SK-N-SH treated with all-trans-retinoic acid at 6 μM for 48 hours (cell line): Measurements from ENCODE around the gene ACTN4.
"Not testable (repeated sequence)": the region's sequence is repeated elsewhere in the genome, so short reads cannot be mapped to it uniquely, and the experiment has no call there.

Experiments
- ATAC-seq: fragments of 200-7000 bp; cut with Tn5 transposase; 3 replicates; pipeline ENCODE4 v1.9.1; 2020; ENCODE audit warnings: mild to moderate bottlenecking, moderate library complexity
- BACH2 ChIP-seq: fragments of 250-450 bp; sonication (Bioruptor Pico); IDR thresholded peaks from 2 replicates; pipeline ENCODE4 v1.9.0; 2021; ENCODE audit warnings: mild to moderate bottlenecking, borderline replicate concordance
- CREB5 ChIP-seq: fragments of 250-450 bp; sonication (Bioruptor Pico); IDR thresholded peaks from 2 replicates; pipeline ENCODE4 v1.5.1; 2020; ENCODE audit warnings: low read depth, mild to moderate bottlenecking, moderate library complexity
- CSDC2 ChIP-seq: fragments of 250-450 bp; sonication (Bioruptor Pico); IDR thresholded peaks from 2 replicates; pipeline ENCODE4 v1.5.0; 2020; ENCODE audit warnings: mild to moderate bottlenecking, moderate library complexity
- CSRNP3 ChIP-seq: fragments of 250-450 bp; sonication (Bioruptor Pico); IDR thresholded peaks from 2 replicates; pipeline ENCODE4 v1.5.1; 2021; ENCODE audit warnings: mild to moderate bottlenecking, moderate library complexity
- ESRRG ChIP-seq: fragments of 250-450 bp; sonication (Bioruptor Pico); IDR thresholded peaks from 2 replicates; pipeline ENCODE4 v1.6.1; 2021; ENCODE audit warnings: mild to moderate bottlenecking
- GLIS3 ChIP-seq: fragments of 250-450 bp; sonication (Bioruptor Pico); IDR thresholded peaks from 2 replicates; pipeline ENCODE4 v1.5.0; 2020; ENCODE audit warnings: mild to moderate bottlenecking, moderate library complexity
- ISL1 ChIP-seq: fragments of 250-450 bp; sonication (Bioruptor Pico); IDR thresholded peaks from 2 replicates; pipeline ENCODE4 v2.1.2; 2022; ENCODE audit warnings: mild to moderate bottlenecking, moderate library complexity
- OSR1 ChIP-seq: fragments of 250-450 bp; sonication (Bioruptor Pico); IDR thresholded peaks from 2 replicates; pipeline ENCODE4 v1.8.0; 2022; ENCODE audit warnings: moderate library complexity, mild to moderate bottlenecking, inconsistent platforms
- PATZ1 ChIP-seq: fragments of 250-450 bp; sonication (Bioruptor Pico); IDR thresholded peaks from 2 replicates; pipeline ENCODE4 v1.8.0; 2020; ENCODE audit warnings: mild to moderate bottlenecking, moderate library complexity, borderline replicate concordance
- POU6F1 ChIP-seq: fragments of 250-450 bp; sonication (Bioruptor Pico); IDR thresholded peaks from 2 replicates; pipeline ENCODE4 v1.8.0; 2021; ENCODE audit warnings: low read depth, mild to moderate bottlenecking, moderate library complexity, borderline replicate concordance
- PPARA ChIP-seq: fragments of 250-450 bp; sonication (Bioruptor Pico); IDR thresholded peaks from 2 replicates; pipeline ENCODE4 v1.5.0; 2020; ENCODE audit warnings: mild to moderate bottlenecking, borderline replicate concordance
- RARB ChIP-seq: fragments of 250-450 bp; sonication (Bioruptor Pico); IDR thresholded peaks from 2 replicates; pipeline ENCODE4 v1.8.0; 2021; ENCODE audit warnings: mild to moderate bottlenecking, moderate library complexity
- SNAI2 ChIP-seq: fragments of 250-450 bp; sonication (Bioruptor Pico); IDR thresholded peaks from 2 replicates; pipeline ENCODE4 v1.5.0; 2020; ENCODE audit warnings: mild to moderate bottlenecking, moderate library complexity
- TCF4 ChIP-seq: fragments of 250-450 bp; sonication (Bioruptor Pico); IDR thresholded peaks from 2 replicates; pipeline ENCODE4 v1.8.0; 2021; ENCODE audit warnings: mild to moderate bottlenecking, moderate library complexity, borderline replicate concordance
- TOX ChIP-seq: fragments of 250-450 bp; sonication (Bioruptor Pico); IDR thresholded peaks from 2 replicates; pipeline ENCODE4 v1.8.0; 2021; ENCODE audit warnings: mild to moderate bottlenecking, moderate library complexity, borderline replicate concordance
- TSHZ2 ChIP-seq: fragments of 250-450 bp; sonication (Bioruptor Pico); IDR thresholded peaks from 2 replicates; pipeline ENCODE4 v1.5.0; 2020; ENCODE audit warnings: mild to moderate bottlenecking, moderate library complexity
- ZC3H10 ChIP-seq: fragments of 250-450 bp; sonication (Bioruptor Pico); IDR thresholded peaks from 2 replicates; pipeline ENCODE4 v1.5.1; 2021; ENCODE audit warnings: mild to moderate bottlenecking, moderate library complexity
- ZFP30 ChIP-seq: fragments of 450-650 bp; formaldehyde crosslinking; IDR thresholded peaks from 2 replicates; pipeline ENCODE4 v1.5.0; 2022; ENCODE audit warnings: mild to moderate bottlenecking, moderate library complexity
- ZNF565 ChIP-seq: fragments of 450-650 bp; formaldehyde crosslinking; conservative IDR thresholded peaks from 2 replicates; pipeline ENCODE4 v1.5.0; 2020; ENCODE audit warnings: low read depth, mild to moderate bottlenecking, moderate library complexity
- ZNF70 ChIP-seq: fragments of 450-650 bp; formaldehyde crosslinking; IDR thresholded peaks from 2 replicates; pipeline ENCODE4 v1.5.0; 2020; ENCODE audit warnings: mild to moderate bottlenecking, moderate library complexity
- ZNF8 ChIP-seq: fragments of 450-650 bp; formaldehyde crosslinking; IDR thresholded peaks from 2 replicates; pipeline ENCODE4 v1.5.0; 2020; ENCODE audit warnings: mild to moderate bottlenecking, moderate library complexity

Gene ACTN4

GRCh38 chr19:38647368-38647965, at the start of gene ACTN4:
Gene ACTN4, plus strand, starts transcription at chr19:38647649. Its CDS starts 97 bp downstream, at chr19:38647746.
- TF ChIP-seq CSDC2 (CRISPR knock-in tag) (no peak), TSHZ2 (CRISPR knock-in tag) (no peak; the same call in 1 of the 2 replicates), ZNF70 (CRISPR knock-in tag) (no peak), PATZ1 (no peak), RARB (CRISPR knock-in tag) (peak; percentile 18; the same call in 1 of the 2 replicates), CSRNP3 (CRISPR knock-in tag) (0 out of 2 replicates have a peak, but pooled peaks have one; percentile 22), ZC3H10 (CRISPR knock-in tag) (peak; percentile 81; the same call in 1 of the 2 replicates), CREB5 (no peak), TOX (0 out of 2 replicates have a peak, but pooled peaks have one; percentile 19), GLIS3 (CRISPR knock-in tag) (peak; percentile 92; the same call in 1 of the 2 replicates), ZFP30 (CRISPR knock-in tag) (no peak), TCF4 (CRISPR knock-in tag) (no peak), ESRRG (CRISPR knock-in tag) (no peak), ISL1 (CRISPR knock-in tag) (no peak), OSR1 (CRISPR knock-in tag) (no peak), ZNF8 (CRISPR knock-in tag) (no peak), SNAI2 (0 out of 2 replicates have a peak, but pooled peaks have one; percentile 25), BACH2 (CRISPR knock-in tag) (no peak)
- peak; percentile 69 for ATAC-seq

GRCh38 chr19:38599722-38600121, 47.7 kb upstream of the ACTN4 start:
- TF ChIP-seq POU6F1 (CRISPR knock-in tag): no peak
- no peak for TF ChIP-seq ISL1 (CRISPR knock-in tag)
- no peak for TF ChIP-seq ZNF565
- TF ChIP-seq ZFP30 (CRISPR knock-in tag): no peak
- no peak for TF ChIP-seq TSHZ2 (CRISPR knock-in tag)
- no peak for TF ChIP-seq PATZ1
- no peak for TF ChIP-seq BACH2 (CRISPR knock-in tag)
- no peak for TF ChIP-seq RARB (CRISPR knock-in tag)
- TF ChIP-seq OSR1 (CRISPR knock-in tag): no peak
- TF ChIP-seq SNAI2: no peak
- no peak for TF ChIP-seq TCF4 (CRISPR knock-in tag)
- TF ChIP-seq CSDC2 (CRISPR knock-in tag): no peak
- TF ChIP-seq PPARA: no peak
- ATAC-seq: no peak

GRCh38 chr19:38602856-38603255, 44.6 kb upstream of the ACTN4 start:
- ATAC-seq: not testable (repeated sequence)
